H1 (cell line): ENCODE results near the gene MOSMO. TPM values are rescaled to one million over a fixed set of nuclear protein-coding genes. Genes with fewer than 3 reads are reported as not detected.
"Not testable (repeated sequence)": the region's sequence is repeated elsewhere in the genome, so short reads cannot be mapped to it uniquely, and the experiment has no call there.

Experiments used
- CTCF ChIA-PET: fragments of 300-600 bp; sonication (Branson Sonifier 250); formaldehyde crosslinking; loops from one replicate; lab custom pipeline; 2021; ENCODE audit not compliant: partially characterized antibody; lab: Charles Lee
- POLR2A ChIA-PET: fragments of 300-600 bp; sonication (Branson Sonifier 250); formaldehyde crosslinking; loops from one replicate; lab custom pipeline; 2021; ENCODE audit warnings: inconsistent platforms; ENCODE audit not compliant: partially characterized antibody; lab: Charles Lee
- DNase-seq, 2 experiments: peaks; one replicate each; pipeline versions ENCODE4 v3.0.0 to v3.0.0-alpha.2; 2010 to 2022; ENCODE audit warnings: low spot score in 2 of 2, low read depth in 1 of 2, mixed read lengths in 1 of 2
- FAIRE-seq: peaks from 2 replicates; lab custom pipeline; 2011; peaks lifted over from hg19 to GRCh38; lab: Jason Lieb, UNC
- H2AFZ ChIP-seq: 2 replicates; pipeline ENCODE4 v1.8.1; 2012; ENCODE audit warnings: low read length, inconsistent platforms
- H2AK5ac ChIP-seq: 2 replicates; pipeline ENCODE4 v1.6.1; 2013; ENCODE audit warnings: low read depth, low read length
- H2BK120ac ChIP-seq: replicated peaks from 2 replicates; pipeline ENCODE3; 2013; ENCODE audit warnings: low read depth, low read length, inconsistent platforms
- H2BK12ac ChIP-seq: 2 replicates; pipeline ENCODE4 v1.6.1; 2013; ENCODE audit warnings: low read depth, low read length
- H2BK15ac ChIP-seq: 2 replicates; pipeline ENCODE4 v1.6.1; 2013; ENCODE audit warnings: low read length
- H2BK20ac ChIP-seq: 2 replicates; pipeline ENCODE4 v1.6.1; 2013; ENCODE audit warnings: low read length
- H2BK5ac ChIP-seq: 2 replicates; pipeline ENCODE4 v1.6.1; 2013; ENCODE audit warnings: low read depth, low read length
- H3K14ac ChIP-seq: 2 replicates; pipeline ENCODE4 v1.6.1; 2013; ENCODE audit warnings: inconsistent platforms; ENCODE audit not compliant: insufficient read length
- H3K18ac ChIP-seq: 2 replicates; pipeline ENCODE4 v1.6.1; 2013; ENCODE audit warnings: low read length; ENCODE audit errors: extremely low read depth
- H3K23ac ChIP-seq: 2 replicates; pipeline ENCODE4 v1.6.1; 2013; ENCODE audit warnings: inconsistent platforms; ENCODE audit not compliant: insufficient read length
- H3K23me2 ChIP-seq: 2 replicates; pipeline ENCODE4 v1.6.1; 2013; ENCODE audit warnings: low read depth, low read length
- H3K27ac ChIP-seq: 2 replicates; pipeline ENCODE4 v1.6.1; 2011; ENCODE audit warnings: low read depth, low read length, inconsistent platforms
- H3K27me3 ChIP-seq, 4 experiments: replicated peaks in 1 of 4; 1 replicate in 1 of 4; 2 replicates in 3 of 4; pipeline versions ENCODE4 v1.6.1 to v1.8.1; 2011 to 2013; ENCODE audit warnings: low read length in 3 of 4, mild to moderate bottlenecking in 3 of 4, inconsistent platforms in 2 of 4, mixed read lengths in 2 of 4, moderate library complexity in 1 of 4; ENCODE audit not compliant: control insufficient read depth in 3 of 4, insufficient read depth in 3 of 4; ENCODE audit errors: extremely low read depth in 1 of 4
- H3K36me3 ChIP-seq, 4 experiments: 2 replicates each; pipeline versions ENCODE4 v1.6.1 to v1.8.1; 2011 to 2013; ENCODE audit warnings: mild to moderate bottlenecking in 4 of 4, low read length in 3 of 4, moderate library complexity in 2 of 4, control low read depth in 1 of 4, inconsistent platforms in 1 of 4; ENCODE audit not compliant: insufficient read depth in 4 of 4, control insufficient read depth in 2 of 4
- H3K4ac ChIP-seq: replicated peaks from 2 replicates; pipeline ENCODE3; 2013; ENCODE audit warnings: low read length, low read depth, mixed read lengths, inconsistent platforms; ENCODE audit not compliant: insufficient read length
- H3K4me1 ChIP-seq, 4 experiments: replicated peaks in 1 of 4; 1 replicate in 1 of 4; 2 replicates in 3 of 4; pipeline versions ENCODE4 v1.6.1 to v1.8.1; 2011 to 2013; ENCODE audit warnings: low read length in 3 of 4, inconsistent platforms in 2 of 4, mixed read lengths in 1 of 4; ENCODE audit not compliant: insufficient read depth in 4 of 4, control insufficient read depth in 3 of 4
- H3K4me2 ChIP-seq, 2 experiments: 2 replicates each; pipeline versions ENCODE4 v1.6.1 to v1.8.1; 2011 to 2013; ENCODE audit warnings: low read depth in 2 of 2, low read length in 2 of 2, control low read depth in 1 of 2, inconsistent platforms in 1 of 2, mild to moderate bottlenecking in 1 of 2; ENCODE audit not compliant: insufficient read depth in 1 of 2
- H3K4me3 ChIP-seq, 4 experiments: fragments of 200-600, 300-600 bp in 1 of 4; sonication (generic), shearing (Covaris generic), sonication (Bioruptor Twin) in 1 of 4; 2 replicates each; pipeline versions ENCODE4 v1.5.1 to v1.8.1; 2011 to 2016; ENCODE audit warnings: low read length in 4 of 4, low read depth in 3 of 4, control low read depth in 2 of 4, inconsistent platforms in 2 of 4, mild to moderate bottlenecking in 2 of 4, mixed read lengths in 1 of 4, moderate library complexity in 1 of 4; ENCODE audit not compliant: insufficient read depth in 2 of 4; ENCODE audit errors: extremely low read depth in 1 of 4
- H3K56ac ChIP-seq: replicated peaks from 2 replicates; pipeline ENCODE3; 2013; ENCODE audit warnings: low read depth, mild to moderate bottlenecking, mixed read lengths, low read length, inconsistent platforms; ENCODE audit not compliant: insufficient read length
- H3K79me1 ChIP-seq: 2 replicates; pipeline ENCODE4 v1.6.1; 2013; ENCODE audit warnings: low read depth, low read length, control low read depth
- H3K79me2 ChIP-seq, 2 experiments: 2 replicates each; pipeline versions ENCODE4 v1.6.1 to v1.8.1; 2012 to 2013; ENCODE audit warnings: low read length in 2 of 2, mild to moderate bottlenecking in 2 of 2, inconsistent platforms in 1 of 2; ENCODE audit not compliant: insufficient read depth in 2 of 2, control insufficient read depth in 1 of 2
- H3K9ac ChIP-seq, 4 experiments: replicated peaks in 1 of 4; 1 replicate in 1 of 4; 2 replicates in 3 of 4; pipeline versions ENCODE4 v1.6.1 to v1.8.1; 2011 to 2013; ENCODE audit warnings: low read depth in 3 of 4, low read length in 3 of 4, control low read depth in 2 of 4, mild to moderate bottlenecking in 2 of 4, moderate library complexity in 2 of 4, inconsistent platforms in 1 of 4; ENCODE audit errors: extremely low read depth in 1 of 4
- H3K9me3 ChIP-seq, 2 experiments: 2 replicates each; pipeline versions ENCODE4 v1.6.1 to v1.8.1; 2012 to 2013; ENCODE audit warnings: mild to moderate bottlenecking in 2 of 2, moderate library complexity in 2 of 2, control low read depth in 1 of 2, inconsistent platforms in 1 of 2, low read depth in 1 of 2, low read length in 1 of 2, mixed read lengths in 1 of 2; ENCODE audit not compliant: insufficient read depth in 2 of 2
- H4K20me1 ChIP-seq, 2 experiments: replicated peaks in 1 of 2; 2 replicates each; pipeline versions ENCODE3 to v1.8.1; 2011 to 2013; ENCODE audit warnings: inconsistent platforms in 2 of 2, low read length in 2 of 2, mild to moderate bottlenecking in 1 of 2; ENCODE audit not compliant: insufficient read depth in 2 of 2, control insufficient read depth in 1 of 2
- H4K5ac ChIP-seq: 2 replicates; pipeline ENCODE4 v1.6.1; 2013; ENCODE audit warnings: low read length, low read depth, mixed read lengths, inconsistent platforms; ENCODE audit not compliant: insufficient read length
- H4K8ac ChIP-seq: 2 replicates; pipeline ENCODE4 v1.8.0; 2013; ENCODE audit warnings: mild to moderate bottlenecking, moderate library complexity, low read length, inconsistent platforms; ENCODE audit not compliant: insufficient read depth; ENCODE audit errors: extremely low read depth
- H4K91ac ChIP-seq: replicated peaks from 2 replicates; pipeline ENCODE3; 2013; ENCODE audit warnings: low read length, mixed read lengths, inconsistent platforms; ENCODE audit not compliant: insufficient read length
- ATF2 ChIP-seq: IDR thresholded peaks from 2 replicates; pipeline ENCODE4 v1.6.1; 2012; ENCODE audit warnings: low read length, inconsistent platforms
- WGBS, 2 experiments: shearing (Covaris generic) in 1 of 2; methylation state at CpG; one replicate each; pipeline versions ENCODE4 v1.1.6 to v1.1.7; 2013 to 2015; ENCODE audit warnings: low lambda C conversion rate in 2 of 2, mixed read lengths in 2 of 2, inconsistent platforms in 1 of 2, low coverage in 1 of 2, missing lambda C conversion rate in 1 of 2; ENCODE audit not compliant: insufficient replicate concordance in 2 of 2, insufficient coverage in 1 of 2, insufficient read length in 1 of 2; ENCODE audit errors: extremely low coverage in 1 of 2, missing lambda C conversion rate in 1 of 2; 5-methylcytosine and 5-hydroxymethylcytosine counted together
- polyA plus RNA-seq, 7 experiments: library from polyadenylated mRNA; depleted of rRNA in 3 of 7; stranded (reverse) in 5 of 7; unstranded in 2 of 7; fragments of >200 nt in 5 of 7; fragments of 200-250 nt in 2 of 7; gene quantifications; 1 replicate in 5 of 7; 2 replicates in 1 of 7; 4 replicates in 1 of 7; pipeline versions ENCODE4 v1.2.1 to v1.2.3, GENCODE V29; 2011 to 2013; ENCODE audit warnings: missing spikeins in 2 of 7, mixed read lengths in 2 of 7
- total RNA-seq: library from RNA; stranded (reverse); fragmentation: NEBNext Ultra II Directional; extraction: Animal tissue kit (Norgen Biotek cat#: 25700); gene quantifications from 2 replicates; pipeline ENCODE4 v1.2.1, GENCODE V29; 2021

The MOSMO gene
- total and polyA plus RNA-seq, 2 of the 8 experiments (the other 6 are each of a cell fraction or from before 2014, with no cell fraction given) = 8.6 to 14.8 TPM

- no peak for TF ChIP-seq ATF2
Measured at GRCh38 chr16:22126037-22126558, 118.2 kb downstream of the MOSMO start (continued).

DNA sequence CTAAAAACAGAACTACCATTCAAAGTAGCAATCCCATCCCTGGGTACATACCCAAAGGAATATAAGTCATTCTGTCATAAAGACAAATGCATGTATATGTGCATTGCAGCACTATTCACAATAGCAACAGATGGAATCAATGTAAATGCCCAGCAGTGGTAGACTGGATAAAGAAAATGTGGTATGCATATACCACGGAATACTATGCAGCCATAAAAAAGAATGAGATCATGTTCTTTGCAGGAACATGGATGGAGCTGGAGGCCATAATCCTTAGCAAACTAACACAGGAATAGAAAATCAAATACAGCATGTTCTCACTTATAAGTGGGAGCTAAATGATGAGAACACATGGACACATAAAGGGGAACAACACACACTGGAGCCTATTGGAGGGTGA, 120.6 kb downstream of the MOSMO start:
- CTCF ChIA-PET = interaction anchor here (0.6 to 5.8 kb wide), 3 partner anchors 13 to 51 kb away, joined by 3 to 60 read pairs (median 3); no protein-coding TSS in a partner anchor
- H4K20me1 ChIP-seq, H4K8ac ChIP-seq, H3K4me1 ChIP-seq, H3K27me3 ChIP-seq, H3K4ac ChIP-seq, H4K91ac ChIP-seq, H3K79me1 ChIP-seq, H3K4me2 ChIP-seq, DNase-seq, H3K23me2 ChIP-seq, H2AFZ ChIP-seq, H3K79me2 ChIP-seq, H4K5ac ChIP-seq, FAIRE-seq, H2BK5ac ChIP-seq, H3K18ac ChIP-seq, H3K9ac ChIP-seq, H3K56ac ChIP-seq, H3K14ac ChIP-seq, H2AK5ac ChIP-seq, H3K4me3 ChIP-seq, H2BK15ac ChIP-seq, H2BK120ac ChIP-seq, H2BK12ac ChIP-seq, POLR2A ChIA-PET, H3K27ac ChIP-seq, H3K23ac ChIP-seq, H2BK20ac ChIP-seq, H3K9me3 ChIP-seq, H3K36me3 ChIP-seq: not testable (repeated sequence)
- 100% methylated on average over 1 of the region's 1 CpG; no CpG with 5 or more reads in 1 of the 2 experiments for WGBS, 2 experiments
